PFSK-1 (cell line): ENCODE measurements around the gene RPRD1B.
A peak's percentile ranks its signal among the peaks of the same experiment; 100 is the strongest.

ENCODE experiments used
- FOXP2 ChIP-seq: optimal IDR thresholded peaks from 2 replicates; pipeline ENCODE3; 2011; ENCODE audit warnings: borderline replicate concordance, control low read depth, inconsistent platforms; ENCODE audit not compliant: insufficient read depth; ENCODE audit errors: extremely low read length, extremely low read depth
- POLR2AphosphoS5 ChIP-seq: IDR thresholded peaks from 2 replicates; pipeline ENCODE4 v1.6.1; 2012; ENCODE audit warnings: low read depth, mild to moderate bottlenecking, control low read depth, low read length, moderate library complexity
- REST ChIP-seq, 2 experiments: IDR thresholded peaks; 2 replicates each; pipeline versions ENCODE4 v1.6.1 to v1.8.0; 2011 to 2012; ENCODE audit warnings: low read depth in 2 of 2, low read length in 2 of 2, control low read depth in 1 of 2, inconsistent platforms in 1 of 2, mild to moderate bottlenecking in 1 of 2, moderate library complexity in 1 of 2; ENCODE audit not compliant: insufficient read depth in 1 of 2
- SIN3A ChIP-seq: IDR thresholded peaks from 2 replicates; pipeline ENCODE4 v1.6.1; 2012; ENCODE audit warnings: mild to moderate bottlenecking, low read length, moderate library complexity, borderline replicate concordance; ENCODE audit not compliant: insufficient read depth
- TAF1 ChIP-seq: IDR thresholded peaks from 2 replicates; pipeline ENCODE4 v1.6.1; 2012; ENCODE audit warnings: low read length, control low read depth, borderline replicate concordance; ENCODE audit not compliant: insufficient read depth

RPRD1B gene

GRCh38 chr20:38126146-38126921 lies 92.8 kb downstream of the RPRD1B start:
- 0 out of 4 replicates have a peak, but pooled peaks of 1 of the 2 experiments have one; percentile 12 for TF ChIP-seq REST (IDR thresholded peaks at IDR 0.05; ENCODE audit: insufficient read depth in 1 of 2, low read depth in 2 of 2, low read length in 2 of 2)
- 0 out of 2 replicates have a peak, but pooled peaks have one; percentile 42 for TF ChIP-seq POLR2AphosphoS5
- no peak for TF ChIP-seq SIN3A
- no peak for TF ChIP-seq TAF1
- peak; percentile 47 for TF ChIP-seq FOXP2

- TF ChIP-seq SIN3A: peak; percentile 62; the same call in 1 of the 2 replicates
- peak in 1 of 2 experiments; percentile 66; a peak in 2 of 4 replicates for TF ChIP-seq REST (IDR thresholded peaks at IDR 0.05; ENCODE audit: insufficient read depth in 1 of 2, low read depth in 2 of 2, low read length in 2 of 2)
- peak; percentile 36; the same call in 1 of the 2 replicates for TF ChIP-seq TAF1
- no peak for TF ChIP-seq FOXP2
- TF ChIP-seq POLR2AphosphoS5: no peak; the same call in 1 of the 2 replicates
These were observed 93.5 kb downstream of the RPRD1B start for GRCh38 chr20:38126932-38127621.

GRCh38 chr20:38127920-38128528 lies 94.5 kb downstream of the RPRD1B start:
- TF ChIP-seq TAF1: no peak

GRCh38 chr20:38128691-38129090 lies 95.1 kb downstream of the RPRD1B start:
- no peak for TF ChIP-seq POLR2AphosphoS5
- no peak for TF ChIP-seq SIN3A
- TF ChIP-seq FOXP2: no peak
- TF ChIP-seq REST (IDR thresholded peaks at IDR 0.05; ENCODE audit: insufficient read depth in 1 of 2, low read depth in 2 of 2, low read length in 2 of 2): no peak
- TF ChIP-seq TAF1: no peak

GRCh38 chr20:38129248-38129865 lies 95.8 kb downstream of the RPRD1B start:
- no peak for TF ChIP-seq POLR2AphosphoS5
- TF ChIP-seq REST (IDR thresholded peaks at IDR 0.05; ENCODE audit: insufficient read depth in 1 of 2, low read depth in 2 of 2, low read length in 2 of 2): no peak
- TF ChIP-seq SIN3A: no peak
- no peak for TF ChIP-seq TAF1
- TF ChIP-seq FOXP2: no peak
